NCI-H2227 treated with DMSO at 0.1 percent for 48 hours (cell line): ENCODE results near the gene VSIG8.

Source experiments
- DNase-seq: peaks from one replicate; lab custom pipeline; 2025; lab: John Stamatoyannopoulos, UW

VSIG8 gene

GRCh38 chr1:159883134-159883533 lies 20.7 kb upstream of the VSIG8 start:
- no peak for DNase-seq

GRCh38 chr1:159882527-159882862 lies 20.0 kb upstream of the VSIG8 start:
- DNase-seq, result no peak

- DNase-seq, result peak; percentile 91
Measured at GRCh38 chr1:159881622-159882526, 19.4 kb upstream of the VSIG8 start.

GRCh38 chr1:159880430-159880829 lies 18.0 kb upstream of the VSIG8 start:
- DNase-seq, result no peak

- DNase-seq, result no peak
Measured at GRCh38 chr1:159879977-159880376, 17.5 kb upstream of the VSIG8 start.

GRCh38 chr1:159879136-159879535 lies 16.7 kb upstream of the VSIG8 start:
- no peak for DNase-seq

GRCh38 chr1:159877695-159878444 lies 15.4 kb upstream of the VSIG8 start:
- no peak for DNase-seq

- DNase-seq, result no peak
Measured at GRCh38 chr1:159873530-159874143, 11.2 kb upstream of the VSIG8 start.

GRCh38 chr1:159872891-159873290 lies 10.4 kb upstream of the VSIG8 start:
- no peak for DNase-seq

- no peak for DNase-seq
Measured at GRCh38 chr1:159870704-159871103, 8.2 kb upstream of the VSIG8 start.

GRCh38 chr1:159869607-159870006 lies 7.2 kb upstream of the VSIG8 start:
- no peak for DNase-seq

- DNase-seq, result no peak
Measured at GRCh38 chr1:159869173-159869572, 6.7 kb upstream of the VSIG8 start.

- no peak for DNase-seq
Measured at GRCh38 chr1:159868766-159869165, 6.3 kb upstream of the VSIG8 start.

GRCh38 chr1:159867664-159868026 lies 5.2 kb upstream of the VSIG8 start:
- DNase-seq, result peak; percentile 24

- no peak for DNase-seq
Measured at GRCh38 chr1:159866905-159867663, 4.6 kb upstream of the VSIG8 start.

GRCh38 chr1:159866066-159866465 lies 3.6 kb upstream of the VSIG8 start:
- DNase-seq, result no peak

- no peak for DNase-seq
Measured at GRCh38 chr1:159864262-159864661, 1.8 kb upstream of the VSIG8 start.

GRCh38 chr1:159862031-159862430 lies 426 bp downstream of the VSIG8 start:
- DNase-seq, result no peak

GRCh38 chr1:159861218-159861617 lies 1.2 kb downstream of the VSIG8 start:
- DNase-seq, result no peak

- no peak for DNase-seq
Measured at GRCh38 chr1:159860456-159860855, 2.0 kb downstream of the VSIG8 start.

- DNase-seq, result no peak
Measured at GRCh38 chr1:159859767-159860322, 2.6 kb downstream of the VSIG8 start.

- no peak for DNase-seq
Measured at GRCh38 chr1:159857889-159858288, 4.6 kb downstream of the VSIG8 start.
